Glutamatergic neuron (in vitro differentiated cells): ENCODE measurements around the gene PSD4. TPM values are rescaled to one million over a fixed set of nuclear protein-coding genes. Genes with fewer than 3 reads are reported as not detected.

ENCODE experiments used
- DNase-seq: peaks from one replicate; pipeline ENCODE4 v3.0.0; 2022
- H3K27ac Mint-ChIP-seq: one replicate; pipeline ENCODE4 v1.8.0; 2020; ENCODE audit warnings: mild to moderate bottlenecking, mixed read lengths, inconsistent platforms; ENCODE audit not compliant: unreplicated experiment
- H3K27me3 Mint-ChIP-seq: one replicate; pipeline ENCODE4 v1.8.0; 2020; ENCODE audit warnings: mild to moderate bottlenecking, moderate library complexity, mixed read lengths, inconsistent platforms; ENCODE audit not compliant: unreplicated experiment
- H3K36me3 Mint-ChIP-seq: one replicate; pipeline ENCODE4 v1.8.0; 2020; ENCODE audit warnings: mild to moderate bottlenecking, mixed read lengths, inconsistent platforms; ENCODE audit not compliant: unreplicated experiment
- H3K4me1 Mint-ChIP-seq: one replicate; pipeline ENCODE4 v1.8.0; 2020; ENCODE audit warnings: mild to moderate bottlenecking, low read depth, mixed read lengths, inconsistent platforms; ENCODE audit not compliant: unreplicated experiment
- H3K4me3 Mint-ChIP-seq: one replicate; pipeline ENCODE4 v1.8.0; 2020; ENCODE audit warnings: mild to moderate bottlenecking, mixed read lengths, inconsistent platforms; ENCODE audit not compliant: unreplicated experiment
- H3K9me3 Mint-ChIP-seq: one replicate; pipeline ENCODE4 v1.8.0; 2020; ENCODE audit warnings: mild to moderate bottlenecking, moderate library complexity, mixed read lengths, inconsistent platforms; ENCODE audit not compliant: unreplicated experiment
- CTCF ChIP-seq: fragments of 200-600 bp; sonication (generic); IDR thresholded peaks from one replicate; pipeline ENCODE4 v1.5.0; 2021; ENCODE audit not compliant: partially characterized antibody, unreplicated experiment
- total RNA-seq: library from RNA; stranded (reverse); fragmentation: NEBNext Ultra II Directional; extraction: Animal tissue kit (Norgen Biotek cat#: 25700); gene quantifications from one replicate; pipeline ENCODE4 v1.2.1, GENCODE V29; 2021; ENCODE audit not compliant: unreplicated experiment

The PSD4 gene
- total RNA-seq, 1 donor from 2014 or later, result 1.2 TPM

- no peak overlapping the region for H3K4me3 Mint-ChIP-seq
- H3K27ac Mint-ChIP-seq, result no peak overlapping the region
- no peaks in the 10 kb centered on the region for H3K36me3 Mint-ChIP-seq
- no peak for DNase-seq
- H3K27me3 Mint-ChIP-seq, result no peaks in the 10 kb centered on the region
- TF ChIP-seq CTCF, result no peak
- H3K9me3 Mint-ChIP-seq, result peaks cover 2% of the 10 kb centered on the region
- no peaks in the 10 kb centered on the region for H3K4me1 Mint-ChIP-seq
Observed at GRCh38 chr2:113253453-113253852, 79.7 kb downstream of the PSD4 start.

GRCh38 chr2:113255140-113256070, 81.6 kb downstream of the PSD4 start:
- Mint-ChIP-seq H3K27ac (no peak overlapping the region), H3K36me3 (no peaks in the 10 kb centered on the region), H3K9me3 (peaks cover 2% of the 10 kb centered on the region), H3K27me3 (no peaks in the 10 kb centered on the region), H3K4me1 (no peaks in the 10 kb centered on the region), H3K4me3 (no peak overlapping the region)
- no peak for TF ChIP-seq CTCF
- DNase-seq, result no peak

- no peak for TF ChIP-seq CTCF
- Mint-ChIP-seq H3K27me3 (peaks cover 2% of the 10 kb centered on the region), H3K4me1 (peaks cover 2% of the 10 kb centered on the region), H3K4me3 (no peak overlapping the region), H3K36me3 (no peaks in the 10 kb centered on the region), H3K9me3 (peaks cover 2% of the 10 kb centered on the region), H3K27ac (no peak overlapping the region)
- DNase-seq, result no peak
Observed at GRCh38 chr2:113257516-113258264, 83.9 kb downstream of the PSD4 start.

GRCh38 chr2:113258471-113259147, 84.8 kb downstream of the PSD4 start:
- Mint-ChIP-seq H3K27me3 (peaks cover 3% of the 10 kb centered on the region), H3K4me3 (no peak overlapping the region), H3K27ac (no peak overlapping the region), H3K36me3 (no peaks in the 10 kb centered on the region), H3K9me3 (peaks cover 2% of the 10 kb centered on the region), H3K4me1 (peaks cover 2% of the 10 kb centered on the region)
- DNase-seq, result no peak
- no peak for TF ChIP-seq CTCF

Other genes starting within 250 kb of the PSD4 start
- gene IL36G, start 196.0 kb upstream of the PSD4 start, total RNA-seq, result not detected
- gene IL36A, start 168.5 kb upstream of the PSD4 start, total RNA-seq, result not detected
- not detected for gene IL36B, start 121.1 kb upstream of the PSD4 start, total RNA-seq
- not detected for gene IL36RN, start 114.8 kb upstream of the PSD4 start, total RNA-seq
- gene IL1F10, start 106.0 kb upstream of the PSD4 start, total RNA-seq, result not detected
- not detected for gene IL1RN, start 46.4 kb upstream of the PSD4 start, total RNA-seq
- gene PAX8, start 105.0 kb downstream of the PSD4 start, total RNA-seq, result 1.4 TPM